ENCODE data around the gene GJA4. TPM values are rescaled to one million over a fixed set of nuclear protein-coding genes. Genes with fewer than 3 reads are reported as not detected.
"Not testable (repeated sequence)": the region's sequence is repeated elsewhere in the genome, so short reads cannot be mapped to it uniquely, and the experiment has no call there.

The GJA4 gene
- total RNA-seq, 2 experiments from 2014 or later: not detected

GRCh38 chr1:34771573-34772371 is 21.0 kb upstream of the GJA4 start:
- H3K27ac ChIP-seq (ENCODE audit: low read depth, low read length, poor library complexity, severe bottlenecking): no peak overlapping the region
- intact Hi-C loops (cut with micrococcal nuclease; ENCODE audit: unreplicated experiment): no loop called here
- no peak for TF ChIP-seq CTCF (conservative IDR thresholded peaks at IDR 0.05; ENCODE audit: low read length)
- no peak for TF ChIP-seq EZH2phosphoT487 (IDR thresholded peaks at IDR 0.05; ENCODE audit: borderline replicate concordance, low read depth, low read length)
- BruUV-seq (replicated peaks): no TSS peak
- CTCF ChIA-PET (ENCODE audit: unreplicated experiment): no interaction called here
- POLR2A ChIA-PET: no interaction called here
- no peaks in the 10 kb centered on the region for H3K9me3 ChIP-seq (ENCODE audit: low read length)
- no peaks in the 10 kb centered on the region for H3K79me2 ChIP-seq (ENCODE audit: insufficient read depth, low read depth, low read length)
- no peak for DNase-seq (ENCODE audit: low spot score)
- no peak overlapping the region for H3K4me3 ChIP-seq (ENCODE audit: low read depth, low read length, poor library complexity, severe bottlenecking)
- no peak overlapping the region for H3K4me2 ChIP-seq (ENCODE audit: low read length)
- H2AFZ ChIP-seq (ENCODE audit: low read length): no peak overlapping the region
- H3K4me1 ChIP-seq (ENCODE audit: insufficient read depth, low read length, poor library complexity, severe bottlenecking): no peaks in the 10 kb centered on the region
- no peaks in the 10 kb centered on the region for H3K9me2 ChIP-seq (ENCODE audit: insufficient read depth, low read length)
- H3K36me3 ChIP-seq (ENCODE audit: insufficient read depth, low read length): no peaks in the 10 kb centered on the region
- H4K20me1 ChIP-seq (ENCODE audit: insufficient read depth, low read length): no peaks in the 10 kb centered on the region

DNA sequence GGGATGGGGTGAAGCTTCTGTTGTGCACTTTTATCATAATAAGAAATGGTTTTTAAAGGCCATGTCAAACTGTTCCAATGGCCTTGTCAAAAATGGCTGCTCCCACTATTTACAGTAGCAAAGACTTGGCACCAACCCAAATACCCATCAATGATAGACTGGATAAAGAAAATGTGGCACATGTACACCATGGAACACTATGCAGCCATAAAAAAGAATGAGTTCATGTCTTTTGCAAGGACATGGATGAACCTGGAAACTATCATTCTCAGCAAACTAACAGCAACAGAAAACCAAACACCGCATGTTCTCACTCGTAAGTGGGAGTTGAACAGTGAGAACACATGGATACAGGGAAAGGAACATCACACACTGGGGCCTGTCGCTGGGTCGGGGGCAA is 19.7 kb upstream of the GJA4 start:
- H3K4me1 ChIP-seq (ENCODE audit: insufficient read depth, low read length, poor library complexity, severe bottlenecking); H3K4me3 ChIP-seq (ENCODE audit: low read depth, low read length, poor library complexity, severe bottlenecking); CTCF ChIA-PET (ENCODE audit: unreplicated experiment); BruUV-seq (replicated peaks); H3K79me2 ChIP-seq (ENCODE audit: insufficient read depth, low read depth, low read length); H3K9me2 ChIP-seq (ENCODE audit: insufficient read depth, low read length); H2AFZ ChIP-seq (ENCODE audit: low read length); intact Hi-C loops (cut with micrococcal nuclease; ENCODE audit: unreplicated experiment); H3K9me3 ChIP-seq (ENCODE audit: low read length); H3K27ac ChIP-seq (ENCODE audit: low read depth, low read length, poor library complexity, severe bottlenecking); H3K4me2 ChIP-seq (ENCODE audit: low read length); DNase-seq (ENCODE audit: low spot score); H3K36me3 ChIP-seq (ENCODE audit: insufficient read depth, low read length); H4K20me1 ChIP-seq (ENCODE audit: insufficient read depth, low read length): not testable (repeated sequence)
- POLR2A ChIA-PET: interaction anchor here (1.1 kb wide), 1 partner anchor 79 kb away, joined by 3 read pairs; no protein-coding TSS in a partner anchor

- intact Hi-C loops (cut with micrococcal nuclease; ENCODE audit: unreplicated experiment): no loop called here
- Histone ChIP-seq H3K4me2 (ENCODE audit: low read length) (no peak overlapping the region), H3K9me3 (ENCODE audit: low read length) (no peaks in the 10 kb centered on the region), H3K4me1 (ENCODE audit: insufficient read depth, low read length, poor library complexity, severe bottlenecking) (no peaks in the 10 kb centered on the region), H3K36me3 (ENCODE audit: insufficient read depth, low read length) (no peaks in the 10 kb centered on the region), H3K79me2 (ENCODE audit: insufficient read depth, low read depth, low read length) (no peaks in the 10 kb centered on the region), H3K9me2 (ENCODE audit: insufficient read depth, low read length) (no peaks in the 10 kb centered on the region), H4K20me1 (ENCODE audit: insufficient read depth, low read length) (no peaks in the 10 kb centered on the region), H3K27ac (ENCODE audit: low read depth, low read length, poor library complexity, severe bottlenecking) (no peak overlapping the region), H2AFZ (ENCODE audit: low read length) (no peak overlapping the region), H3K4me3 (ENCODE audit: low read depth, low read length, poor library complexity, severe bottlenecking) (no peak overlapping the region)
- DNase-seq (ENCODE audit: low spot score): no peak
- POLR2A ChIA-PET: no interaction called here
- no TSS peak for BruUV-seq (replicated peaks)
- CTCF ChIA-PET (ENCODE audit: unreplicated experiment): no interaction called here
- no peak for TF ChIP-seq CTCF (conservative IDR thresholded peaks at IDR 0.05; ENCODE audit: low read length)
- no peak for TF ChIP-seq EZH2phosphoT487 (IDR thresholded peaks at IDR 0.05; ENCODE audit: borderline replicate concordance, low read depth, low read length)
These were observed 17.8 kb upstream of the GJA4 start for GRCh38 chr1:34774957-34775356.
